HG03108 (cell line): ENCODE measurements around the gene AGK.

Experiments
- ATAC-seq: cut with Tn5 transposase; IDR thresholded peaks from one replicate; pipeline ENCODE4 v1.9.1; 2021; ENCODE audit warnings: moderate library complexity; ENCODE audit not compliant: unreplicated experiment

AGK gene

GRCh38 chr7:141701489-141702046 lies 150.4 kb downstream of the AGK start:
- peak; percentile 75 for ATAC-seq

DNA sequence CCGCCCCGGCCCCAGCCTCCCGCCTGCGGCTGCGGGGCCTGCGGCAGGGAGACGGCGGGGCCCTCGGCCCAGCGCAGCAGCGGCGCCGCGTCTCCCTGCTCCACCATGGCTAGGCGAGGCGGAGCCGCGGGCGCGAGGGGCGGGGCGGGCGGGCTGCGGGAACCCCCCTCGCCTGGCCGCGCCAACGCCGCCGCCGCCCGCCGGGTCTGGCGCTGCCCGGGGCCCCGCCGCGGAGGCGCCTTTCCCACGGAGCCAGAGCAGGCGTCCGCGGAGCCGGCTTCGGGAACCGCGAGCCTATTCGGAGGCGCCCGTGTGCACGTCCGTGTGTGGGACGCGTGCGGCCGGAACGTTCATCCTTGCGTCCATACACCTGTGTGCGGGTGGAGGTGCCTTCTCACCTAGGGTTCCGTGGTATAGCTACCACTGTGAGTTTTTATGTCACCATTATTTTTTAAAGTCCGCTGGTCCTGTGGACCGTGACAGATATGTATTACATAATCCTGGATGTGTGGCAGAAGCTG lies 150.9 kb downstream of the AGK start, which contains the start of gene DENND11:
Gene DENND11, minus strand, starts transcription at position 120 of the 521 bp plus-strand sequence. Its CDS starts 13 bp downstream, at position 107.
- ATAC-seq = peak; percentile 71

- no peak for ATAC-seq
These were observed 151.7 kb downstream of the AGK start for GRCh38 chr7:141702892-141703291.

DNA sequence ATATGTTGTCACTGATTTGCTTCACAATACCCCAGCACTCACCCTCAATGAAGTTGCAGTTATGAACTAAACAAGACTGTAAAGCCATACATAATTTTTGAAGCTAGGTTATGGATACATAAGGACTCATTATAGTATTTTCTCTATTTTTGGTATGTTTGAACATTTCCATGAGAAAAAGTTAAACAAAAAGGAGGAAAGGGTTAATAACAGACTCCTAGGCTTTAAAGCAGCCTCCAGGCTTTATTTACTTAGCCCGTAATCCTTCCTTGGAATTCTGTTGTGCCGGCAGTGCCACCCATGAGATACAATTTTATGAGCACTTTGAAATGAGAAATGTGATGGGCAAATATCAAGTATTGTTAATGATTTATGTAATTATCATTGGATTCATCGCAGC lies 152.9 kb downstream of the AGK start:
- no peak for ATAC-seq

DNA sequence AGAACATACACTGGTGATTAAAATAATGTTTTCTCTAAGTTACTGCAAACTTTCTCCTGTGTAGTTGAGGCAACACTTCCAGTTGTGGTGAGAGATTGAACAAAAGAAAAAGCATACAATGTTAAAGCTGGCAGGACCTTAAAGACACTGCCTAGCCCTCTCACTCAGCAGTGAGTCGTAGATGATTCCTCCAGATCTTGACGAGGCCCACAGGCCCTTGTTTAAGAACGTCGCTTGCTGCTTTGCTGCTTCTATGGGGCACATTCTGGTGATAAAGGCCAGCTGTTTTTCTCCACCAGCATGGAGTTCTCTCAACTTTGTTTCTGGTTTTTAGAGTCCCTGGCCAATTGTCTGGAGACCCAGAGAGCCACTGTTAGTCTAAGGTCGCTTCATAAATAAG lies 153.5 kb downstream of the AGK start:
- ATAC-seq = no peak
